NK-92 treated with Interleukin-12 subunit alpha and Interleukin-12 subunit beta, amount 100 ng/mL, for 24 hours (cell line): ENCODE results near the gene SRPRA.

Source experiments
- DNase-seq: peaks from one replicate; lab custom pipeline; 2025; lab: John Stamatoyannopoulos, UW

SRPRA gene

DNA sequence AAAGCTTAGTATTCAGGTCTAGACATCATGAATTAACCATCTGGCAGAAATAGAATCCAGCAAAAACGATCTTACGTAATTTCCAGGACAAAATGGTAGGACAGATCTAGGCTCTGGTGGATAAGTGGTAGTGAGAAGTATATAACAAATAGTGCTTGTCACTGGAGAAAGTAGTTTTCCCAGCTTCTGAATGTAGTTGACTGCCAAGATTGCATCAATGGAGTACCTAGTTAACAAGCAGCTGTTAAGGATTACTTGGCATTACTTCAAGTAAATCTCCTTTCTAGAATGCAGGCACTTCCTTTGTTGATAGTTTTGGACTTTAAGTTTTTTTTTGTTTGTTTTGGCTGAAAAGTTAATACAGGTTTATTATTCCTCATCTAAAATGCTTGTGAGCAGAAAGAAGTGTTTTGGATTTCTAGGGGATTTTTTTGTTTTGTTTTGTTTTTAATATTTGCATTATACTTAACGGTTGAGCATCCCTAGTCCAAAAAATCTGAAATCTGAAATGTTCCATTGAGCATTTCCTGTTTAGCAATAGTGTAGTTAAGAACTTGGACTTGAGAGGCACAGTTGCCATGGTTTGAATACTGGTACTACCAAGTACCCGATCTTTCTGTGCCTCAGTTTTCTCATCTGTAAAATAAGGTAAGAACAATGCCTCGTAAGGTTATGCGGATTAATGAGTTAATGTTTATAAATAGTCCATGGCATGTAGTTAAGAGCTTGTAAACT, 36.8 kb downstream of the SRPRA start:
- no peak for DNase-seq

DNA sequence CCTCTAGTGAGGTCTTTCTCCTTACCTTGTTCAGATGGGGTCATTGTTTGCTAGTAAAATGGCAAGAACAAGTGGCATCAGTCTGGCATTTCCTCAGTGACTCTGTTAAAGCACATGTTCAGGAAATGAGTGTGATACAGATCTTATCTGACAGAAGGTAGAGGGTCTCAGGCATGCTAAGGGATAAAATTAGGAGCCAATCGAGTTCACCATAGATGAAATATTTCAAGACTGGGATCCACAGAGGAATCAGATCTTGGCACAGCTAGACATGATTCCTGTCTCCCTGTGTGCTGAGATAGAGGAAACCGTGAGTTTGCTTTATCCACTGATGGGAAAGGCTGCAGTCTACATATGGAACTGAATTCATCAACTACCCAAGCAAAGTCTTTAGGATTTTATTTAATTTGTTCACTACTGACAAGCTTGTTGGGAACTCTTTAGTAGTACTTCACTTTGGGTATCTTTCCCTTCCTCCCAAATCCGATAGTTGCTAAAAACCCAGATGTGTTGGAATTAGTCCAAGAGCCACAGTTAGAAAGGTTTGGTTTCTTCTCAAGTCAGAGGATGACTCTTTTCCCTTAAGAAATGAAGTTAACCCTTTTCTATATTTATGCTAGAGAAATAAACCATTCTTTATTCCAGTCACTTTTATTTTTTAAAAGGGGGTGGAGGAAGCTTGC, 38.7 kb downstream of the SRPRA start:
- DNase-seq: no peak

DNA sequence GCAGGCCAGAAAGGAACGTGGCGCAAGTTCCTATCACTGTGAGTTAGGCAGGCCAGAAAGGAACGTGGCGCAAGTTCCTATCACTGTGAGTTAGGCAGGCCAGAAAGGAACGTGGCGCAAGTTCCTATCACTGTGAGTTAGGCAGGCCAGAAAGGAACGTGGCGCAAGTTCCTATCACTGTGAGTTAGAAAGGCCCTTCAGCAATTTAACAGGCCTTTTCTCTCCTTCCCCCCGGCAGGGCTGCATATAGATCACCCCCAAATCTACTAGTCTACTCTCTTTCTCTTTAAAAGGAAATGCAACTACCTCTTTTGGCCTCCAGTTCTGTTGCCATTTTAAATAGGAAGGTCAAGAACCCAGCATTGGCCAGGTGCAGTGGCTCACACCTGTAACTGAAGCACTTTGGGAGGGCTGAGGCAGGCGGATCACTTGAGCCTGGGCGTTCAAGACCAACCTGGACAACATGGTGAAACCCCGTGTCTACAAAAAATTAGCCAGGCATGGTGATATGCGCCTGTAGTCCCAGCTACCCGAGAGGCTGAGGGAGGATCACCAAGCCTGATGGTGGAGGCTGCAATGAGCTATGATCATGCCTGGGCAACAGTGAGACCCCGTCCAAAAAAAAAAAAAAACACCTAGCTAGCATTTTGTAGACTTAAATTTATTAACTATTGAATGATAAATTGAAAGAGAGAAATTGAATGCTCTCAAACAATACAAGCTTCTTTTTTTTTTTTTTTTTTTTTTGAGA, 42.2 kb downstream of the SRPRA start:
- no peak for DNase-seq

DNA sequence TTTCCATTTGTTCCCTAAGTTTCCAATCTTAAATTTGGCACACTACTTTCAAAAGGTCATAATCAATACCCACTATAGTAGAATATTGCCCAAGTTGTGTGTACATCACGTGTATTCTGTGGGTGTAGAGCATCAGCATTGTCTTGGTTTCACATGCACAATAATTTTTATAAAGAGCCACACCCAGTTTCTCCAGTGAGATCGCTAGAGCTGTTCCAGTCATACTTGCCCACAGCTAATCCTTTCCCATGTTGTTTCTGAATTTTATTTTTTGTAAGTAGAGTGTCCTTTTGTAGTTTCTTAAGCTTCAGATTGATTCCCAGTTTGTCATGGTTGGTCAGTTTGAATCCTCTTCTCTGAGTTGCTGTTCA, 43.4 kb downstream of the SRPRA start:
- no peak for DNase-seq

DNA sequence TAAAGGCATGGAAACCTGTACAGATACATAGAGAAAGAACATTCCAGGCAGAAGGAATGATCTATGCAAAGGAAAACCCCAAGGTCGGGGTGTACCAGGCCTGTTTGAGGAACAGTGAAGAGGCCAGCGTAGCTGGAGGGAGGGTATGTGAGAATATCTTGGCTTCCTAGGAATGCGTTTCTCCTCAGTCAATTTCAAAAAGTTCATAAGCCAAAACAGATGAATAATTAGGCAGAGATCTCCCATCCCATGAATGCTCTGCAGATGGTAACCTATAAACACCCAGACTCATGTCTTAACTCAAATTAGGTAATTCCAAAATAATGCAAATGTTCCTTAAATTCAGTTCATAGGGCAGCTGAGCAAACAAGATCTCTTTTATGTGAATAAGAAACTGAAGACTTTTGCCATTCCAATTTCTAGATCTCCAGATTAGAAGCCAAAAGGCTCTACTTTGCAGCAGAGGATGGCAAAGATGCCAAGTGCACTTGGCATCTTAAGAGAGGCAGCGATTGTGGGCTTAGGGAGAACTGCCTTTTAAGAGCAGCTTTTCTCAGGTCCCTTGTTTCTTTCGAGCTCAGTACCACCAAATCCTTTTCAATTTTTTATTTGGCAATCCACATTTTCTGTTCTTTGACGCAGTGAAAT, 43.9 kb downstream of the SRPRA start:
- DNase-seq: no peak

DNA sequence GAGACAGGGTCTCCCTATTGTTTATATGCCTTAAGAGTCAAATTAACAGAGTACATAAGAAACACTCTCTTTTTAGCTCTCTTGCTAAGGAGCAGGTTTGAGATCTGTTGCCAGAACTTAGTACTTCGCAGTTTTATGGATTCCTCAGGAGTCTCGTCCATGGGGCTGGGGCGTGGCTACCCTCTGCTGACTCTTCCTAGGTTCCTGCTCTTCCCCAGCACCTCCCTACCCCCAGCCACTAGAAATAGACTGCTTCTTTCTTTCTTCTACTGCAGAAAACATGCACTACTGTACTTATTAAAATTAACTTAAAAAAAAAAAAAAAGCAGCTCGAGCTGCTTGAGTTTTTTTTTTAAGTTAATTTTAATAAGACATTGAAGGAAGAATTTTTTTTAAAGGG, 49.1 kb downstream of the SRPRA start:
- DNase-seq: no peak

DNA sequence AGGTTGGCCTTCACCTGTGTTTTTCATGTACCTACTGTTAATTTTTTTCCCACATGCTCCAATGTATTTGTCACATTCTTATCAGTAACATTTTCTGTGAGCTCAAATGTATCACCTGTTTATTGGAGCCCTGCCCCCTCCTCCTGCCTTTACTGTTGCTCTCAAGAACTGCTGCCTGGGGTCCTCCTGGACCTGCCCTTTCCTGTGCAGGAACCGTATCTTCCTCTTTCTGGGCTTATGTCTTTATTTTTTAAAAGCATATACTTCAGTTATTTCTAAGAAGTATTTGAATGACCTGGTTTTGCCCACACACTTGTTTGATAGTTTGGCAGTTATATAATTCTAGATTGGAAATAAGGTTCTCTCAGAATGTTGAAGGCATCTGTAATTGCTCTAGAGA, 51.2 kb downstream of the SRPRA start:
- DNase-seq: no peak

DNA sequence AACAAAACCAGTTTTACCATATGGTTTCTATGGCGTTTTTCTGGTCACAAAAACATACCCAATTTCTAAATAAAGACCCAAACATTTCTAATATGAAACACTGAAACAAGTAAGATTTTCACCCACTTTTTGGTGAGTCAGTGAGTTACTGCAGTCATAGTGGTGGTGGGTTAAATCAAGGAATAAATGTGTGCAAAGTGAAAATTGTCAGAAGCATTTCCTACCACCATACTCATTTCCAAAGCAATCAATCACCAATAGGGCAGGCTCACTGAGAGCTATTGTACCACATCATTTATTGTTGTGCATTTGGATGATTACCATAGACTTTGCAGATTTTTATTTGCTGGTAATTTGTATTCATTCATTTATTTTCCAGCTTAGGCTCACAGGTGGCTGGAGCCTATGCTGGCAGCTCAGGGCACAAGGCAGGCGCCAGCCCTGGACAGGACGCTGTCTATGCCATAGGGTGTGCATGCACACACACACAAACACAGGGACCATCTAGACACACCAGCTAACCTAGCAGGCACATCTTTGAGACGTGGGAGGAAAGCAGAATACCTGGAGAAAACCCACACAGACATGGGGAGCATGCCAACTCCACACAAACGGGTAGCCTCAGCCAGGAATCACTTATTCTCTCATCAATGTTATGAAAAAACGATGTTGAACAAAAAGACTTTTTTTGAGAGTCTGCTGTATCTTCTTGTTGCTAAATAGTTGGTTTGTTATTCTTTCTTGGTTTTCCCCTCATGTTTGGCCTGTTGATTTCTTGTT, 52.0 kb downstream of the SRPRA start:
- DNase-seq: no peak

DNA sequence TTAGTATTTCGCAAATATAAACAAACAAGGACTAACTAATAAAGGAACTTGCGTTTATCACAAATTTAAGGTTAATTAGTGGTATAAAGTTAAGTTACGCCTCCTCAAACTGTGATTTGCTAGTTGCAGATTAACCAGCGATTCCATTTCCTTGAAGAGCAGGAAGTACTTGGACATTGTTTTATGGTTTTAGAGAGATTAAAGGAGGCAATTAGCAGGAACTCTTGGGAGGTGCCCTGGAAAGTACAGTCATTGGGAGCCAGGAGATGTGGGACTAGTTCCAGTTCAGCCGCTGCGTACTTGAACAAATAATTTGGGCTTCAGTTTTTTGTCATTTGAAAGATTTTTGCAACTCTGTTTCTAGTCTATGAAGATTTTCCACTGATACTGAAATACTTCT, 53.9 kb downstream of the SRPRA start:
- no peak for DNase-seq

DNA sequence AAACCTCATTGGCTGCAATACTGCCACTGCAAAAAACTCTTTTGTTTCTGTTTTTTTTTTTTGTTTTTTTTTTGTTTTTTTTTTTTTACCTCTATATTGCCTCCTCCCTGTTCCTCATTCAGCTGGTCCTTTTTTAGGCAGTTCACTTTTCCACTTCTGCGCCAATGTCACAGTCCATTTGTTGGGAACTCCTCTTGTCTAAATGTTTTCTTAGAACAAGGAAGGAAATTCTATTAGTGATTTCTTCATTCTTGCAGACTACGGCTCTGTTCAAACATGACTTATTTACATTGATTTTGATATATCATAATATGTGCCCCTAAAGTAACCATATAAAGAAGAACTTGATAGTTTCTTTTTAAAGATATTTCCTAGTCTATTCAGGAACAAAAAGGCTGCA, 54.3 kb downstream of the SRPRA start:
- no peak for DNase-seq
